Bronchial epithelial cell (primary cell): ENCODE results near the gene OSBPL1A. TPM values are rescaled to one million over a fixed set of nuclear protein-coding genes. Genes with fewer than 3 reads are reported as not detected.

ENCODE experiments used
- DNase-seq: peaks from one replicate; pipeline ENCODE4 v3.0.0-alpha.2; 2010; ENCODE audit warnings: low read depth
- FAIRE-seq: peaks from 2 replicates; lab custom pipeline; 2011; peaks lifted over from hg19 to GRCh38; lab: Jason Lieb, UNC
- H3K27me3 ChIP-seq: 2 replicates; pipeline ENCODE4 v1.5.1; 2011; ENCODE audit warnings: low read length; ENCODE audit not compliant: control insufficient read depth, insufficient read depth
- H3K36me3 ChIP-seq: 2 replicates; pipeline ENCODE4 v1.5.1; 2011; ENCODE audit warnings: low read length; ENCODE audit not compliant: control insufficient read depth, insufficient read depth
- H3K4me3 ChIP-seq: 2 replicates; pipeline ENCODE4 v1.5.1; 2011; ENCODE audit warnings: mild to moderate bottlenecking, low read depth, low read length, control low read depth
- total RNA-seq: library from RNA; depleted of rRNA; stranded (reverse); fragments of >200 nt; gene quantifications from 2 replicates; pipeline ENCODE4 v1.2.1, GENCODE V29; 2014
- TF ChIP-seq, protein P1 (sequence below): IDR thresholded peaks from 2 replicates; pipeline ENCODE4 v1.5.1; 2011; ENCODE audit warnings: mild to moderate bottlenecking, moderate library complexity, low read length, control low read depth, inconsistent platforms; ENCODE audit not compliant: insufficient read depth, severe bottlenecking

Gene OSBPL1A
- total RNA-seq, 1 donor from 2014 or later = 22.6 TPM

DNA sequence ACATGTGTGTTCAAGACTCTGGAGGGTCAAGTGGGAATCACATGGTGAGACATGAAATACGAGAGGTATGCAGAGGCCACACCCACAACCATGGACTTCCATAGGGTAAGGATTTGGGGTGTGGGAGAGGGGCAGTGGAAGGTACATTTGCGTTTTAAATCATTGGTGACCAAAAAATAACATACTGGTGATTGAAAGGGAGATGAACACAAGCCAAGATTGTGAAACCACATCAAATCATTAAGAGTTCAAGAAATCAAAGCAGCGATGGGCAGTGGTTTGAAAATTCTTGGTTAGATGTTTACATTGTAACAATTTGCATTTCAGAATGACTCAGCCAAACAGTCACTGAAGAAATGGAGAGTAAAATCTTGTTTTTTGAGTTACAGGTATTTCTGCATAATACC is 260.7 kb downstream of the OSBPL1A start:
- DNase-seq (peak; percentile 69), FAIRE-seq (peak; percentile 83)
- TF ChIP-seq, protein P1, sequence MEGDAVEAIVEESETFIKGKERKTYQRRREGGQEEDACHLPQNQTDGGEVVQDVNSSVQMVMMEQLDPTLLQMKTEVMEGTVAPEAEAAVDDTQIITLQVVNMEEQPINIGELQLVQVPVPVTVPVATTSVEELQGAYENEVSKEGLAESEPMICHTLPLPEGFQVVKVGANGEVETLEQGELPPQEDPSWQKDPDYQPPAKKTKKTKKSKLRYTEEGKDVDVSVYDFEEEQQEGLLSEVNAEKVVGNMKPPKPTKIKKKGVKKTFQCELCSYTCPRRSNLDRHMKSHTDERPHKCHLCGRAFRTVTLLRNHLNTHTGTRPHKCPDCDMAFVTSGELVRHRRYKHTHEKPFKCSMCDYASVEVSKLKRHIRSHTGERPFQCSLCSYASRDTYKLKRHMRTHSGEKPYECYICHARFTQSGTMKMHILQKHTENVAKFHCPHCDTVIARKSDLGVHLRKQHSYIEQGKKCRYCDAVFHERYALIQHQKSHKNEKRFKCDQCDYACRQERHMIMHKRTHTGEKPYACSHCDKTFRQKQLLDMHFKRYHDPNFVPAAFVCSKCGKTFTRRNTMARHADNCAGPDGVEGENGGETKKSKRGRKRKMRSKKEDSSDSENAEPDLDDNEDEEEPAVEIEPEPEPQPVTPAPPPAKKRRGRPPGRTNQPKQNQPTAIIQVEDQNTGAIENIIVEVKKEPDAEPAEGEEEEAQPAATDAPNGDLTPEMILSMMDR = no peak
- H3K36me3 ChIP-seq = peaks cover 2% of the 10 kb centered on the region
- H3K27me3 ChIP-seq = no peaks in the 10 kb centered on the region
- H3K4me3 ChIP-seq = no peak overlapping the region

DNA sequence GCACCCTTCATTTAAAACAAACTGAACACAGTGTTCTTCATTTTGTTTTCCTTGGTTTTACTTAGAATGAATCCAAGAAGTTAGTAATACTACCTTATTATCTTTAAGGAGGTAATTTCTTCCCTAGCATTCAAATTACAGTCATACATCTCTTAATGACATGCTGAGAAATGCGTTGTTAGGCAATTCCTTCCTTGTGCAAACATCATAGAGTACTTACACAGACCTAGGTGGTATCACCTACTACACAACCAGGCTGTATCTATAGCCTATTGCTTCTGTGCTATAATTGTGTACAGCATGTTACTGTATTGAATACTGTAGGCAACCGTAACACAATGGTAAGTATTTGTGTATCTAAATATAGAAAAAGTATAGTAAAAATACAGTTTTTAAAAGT is 267.1 kb downstream of the OSBPL1A start:
- H3K27me3 ChIP-seq = no peaks in the 10 kb centered on the region
- TF ChIP-seq, protein P1 = no peak
- DNase-seq (peak; percentile 38), FAIRE-seq (no peak)
- peaks cover 4% of the 10 kb centered on the region for H3K36me3 ChIP-seq
- no peak overlapping the region for H3K4me3 ChIP-seq

DNA sequence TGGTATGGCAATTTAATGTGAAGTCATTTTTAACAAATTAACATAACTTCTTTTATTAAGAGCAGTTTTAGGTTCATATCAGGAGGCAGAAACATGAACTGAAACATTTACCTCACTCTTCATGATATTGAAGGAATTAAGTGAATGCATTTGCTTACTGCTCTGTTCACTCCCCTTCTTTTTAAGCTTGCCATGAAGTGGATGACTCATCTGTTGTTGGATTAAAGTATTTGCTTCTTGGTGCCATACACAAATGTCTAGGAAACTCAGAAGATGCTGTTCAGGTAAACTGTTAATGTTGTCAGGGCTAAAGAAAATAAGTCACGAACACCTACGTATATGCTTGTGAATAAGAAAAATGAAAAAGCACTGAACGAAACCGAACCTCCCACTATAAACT is 268.9 kb downstream of the OSBPL1A start:
- Histone ChIP-seq H3K4me3 (no peak overlapping the region), H3K36me3 (peaks cover 4% of the 10 kb centered on the region), H3K27me3 (no peaks in the 10 kb centered on the region)
- FAIRE-seq = no peak
- DNase-seq = peak; percentile 26
- TF ChIP-seq, protein P1 = no peak

DNA sequence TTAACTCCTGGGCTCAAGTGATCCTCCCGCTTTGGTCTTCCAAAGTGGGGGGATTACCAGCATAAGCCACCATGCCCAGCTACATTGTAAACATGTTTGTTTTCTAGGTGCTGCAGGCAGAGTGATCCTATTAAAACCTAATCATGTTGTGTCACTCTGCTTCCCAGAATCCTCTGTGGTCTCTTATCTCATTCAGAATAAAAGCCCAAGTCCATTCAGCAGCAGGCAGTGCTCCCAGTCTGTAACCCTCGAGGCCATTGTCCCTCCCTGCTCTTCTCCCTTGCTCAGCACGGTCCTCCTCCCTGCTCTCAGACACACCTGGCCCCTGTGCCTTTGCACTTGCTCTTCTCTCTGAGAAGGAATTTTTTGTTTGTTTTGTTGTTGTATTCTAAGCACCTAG is 269.9 kb downstream of the OSBPL1A start:
- FAIRE-seq = no peak
- Histone ChIP-seq H3K4me3 (no peak overlapping the region), H3K27me3 (no peaks in the 10 kb centered on the region), H3K36me3 (peaks cover 4% of the 10 kb centered on the region)
- TF ChIP-seq, protein P1 = no peak
- no peak for DNase-seq

DNA sequence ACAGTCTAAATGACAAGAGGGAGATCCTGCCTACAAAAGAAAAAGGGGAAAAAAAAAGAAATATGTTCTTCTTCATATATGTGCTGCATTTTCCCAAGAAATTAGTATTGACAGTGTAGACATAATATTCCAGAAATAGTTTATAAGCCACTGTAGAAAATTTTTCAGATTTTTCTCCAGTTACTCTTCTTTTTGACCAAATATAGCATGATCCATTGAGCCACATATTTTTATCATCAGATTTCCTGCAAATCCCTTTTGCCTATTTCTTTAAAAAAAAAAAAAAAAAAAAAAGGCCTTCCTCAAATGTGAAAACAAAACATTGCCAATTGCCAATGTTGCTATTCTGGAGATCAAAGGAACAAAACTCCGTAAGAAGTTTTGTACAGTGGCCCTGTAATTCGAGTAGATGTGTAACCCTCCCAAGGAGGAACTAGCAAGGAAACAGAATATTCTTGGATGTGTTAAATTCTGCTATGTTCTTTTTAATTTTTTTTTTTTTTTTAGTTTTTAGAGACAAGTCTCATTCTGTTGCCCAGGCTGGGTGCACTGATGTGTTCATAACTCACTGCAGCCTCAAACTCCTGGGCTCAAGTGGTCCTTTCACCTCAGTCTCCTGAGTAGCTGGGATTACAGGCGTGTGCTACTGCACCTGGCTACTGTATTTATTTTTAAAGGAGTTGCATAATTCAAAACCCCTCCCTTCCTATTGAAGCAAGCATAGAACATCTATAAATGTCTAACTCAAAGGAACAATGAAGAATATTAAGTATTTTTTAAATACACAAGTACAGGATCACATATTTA is 271.3 kb downstream of the OSBPL1A start:
- Histone ChIP-seq H3K27me3 (no peaks in the 10 kb centered on the region), H3K4me3 (no peak overlapping the region), H3K36me3 (peaks cover 2% of the 10 kb centered on the region)
- FAIRE-seq = no peak
- TF ChIP-seq, protein P1 = no peak
- no peak for DNase-seq

DNA sequence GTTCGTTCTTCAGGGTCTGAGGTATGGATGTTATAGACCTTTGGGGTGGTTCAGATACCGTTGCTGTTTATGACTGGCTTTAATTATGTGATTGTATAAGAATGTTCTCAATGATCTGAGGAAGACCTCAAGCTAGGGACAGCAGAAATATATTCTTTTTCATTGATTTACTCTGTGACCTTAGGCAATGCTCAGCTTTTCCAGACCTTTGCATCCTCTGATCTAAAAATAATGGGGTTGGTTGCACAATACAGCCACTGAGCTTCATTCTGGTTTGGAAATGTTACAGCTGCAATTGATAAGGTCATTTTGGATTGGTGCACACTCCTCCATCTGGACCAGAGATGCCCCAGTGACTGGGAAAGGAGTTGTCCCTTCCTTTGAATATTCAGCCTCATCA is 276.0 kb downstream of the OSBPL1A start:
- TF ChIP-seq, protein P1 = no peak
- DNase-seq = no peak
- no peaks in the 10 kb centered on the region for H3K27me3 ChIP-seq
- H3K36me3 ChIP-seq = peaks cover 2% of the 10 kb centered on the region
- FAIRE-seq = no peak
- no peak overlapping the region for H3K4me3 ChIP-seq
